Measurements from ENCODE around the gene TTYH3. TPM values are rescaled to one million over a fixed set of nuclear protein-coding genes. Genes with fewer than 3 reads are reported as not detected.

The TTYH3 gene
- total RNA-seq, 2 donors from 2014 or later, result 7.0 to 11.1 TPM

- no peak overlapping the region for H3K4me3 ChIP-seq
- no peak overlapping the region for H3K27ac ChIP-seq
- H3K36me3 ChIP-seq, result no peaks in the 10 kb centered on the region
- DNase-seq (ENCODE audit: low spot score), result no peak
- H3K9me3 ChIP-seq, result no peaks in the 10 kb centered on the region
- H3K27me3 ChIP-seq, result no peaks in the 10 kb centered on the region
- peaks cover 0 to 9% of the 10 kb centered on the region in 2 donors for H3K4me1 ChIP-seq
- no peak for TF ChIP-seq CTCF (IDR thresholded peaks at IDR 0.05)
Observed at GRCh38 chr7:2706685-2707126, 74.9 kb downstream of the TTYH3 start.

GRCh38 chr7:2707481-2707880, 75.7 kb downstream of the TTYH3 start:
- Histone ChIP-seq H3K27ac (no peak overlapping the region), H3K4me1 (peaks cover 0 to 15% of the 10 kb centered on the region in 2 donors), H3K4me3 (no peak overlapping the region), H3K9me3 (no peaks in the 10 kb centered on the region), H3K27me3 (no peaks in the 10 kb centered on the region), H3K36me3 (no peaks in the 10 kb centered on the region)
- no peak for TF ChIP-seq CTCF (IDR thresholded peaks at IDR 0.05)
- DNase-seq (ENCODE audit: low spot score), result no peak

GRCh38 chr7:2708041-2708440, 76.3 kb downstream of the TTYH3 start:
- TF ChIP-seq CTCF (IDR thresholded peaks at IDR 0.05), result no peak
- no peaks in the 10 kb centered on the region for H3K36me3 ChIP-seq
- no peak overlapping the region for H3K4me3 ChIP-seq
- H3K27ac ChIP-seq, result no peak overlapping the region
- no peaks in the 10 kb centered on the region for H3K9me3 ChIP-seq
- H3K27me3 ChIP-seq, result no peaks in the 10 kb centered on the region
- peaks cover 0 to 20% of the 10 kb centered on the region in 2 donors for H3K4me1 ChIP-seq
- DNase-seq (ENCODE audit: low spot score), result no peak

GRCh38 chr7:2708547-2709310, 76.9 kb downstream of the TTYH3 start:
- H3K36me3 ChIP-seq, result no peaks in the 10 kb centered on the region
- DNase-seq (ENCODE audit: low spot score), result no peak
- H3K4me1 ChIP-seq, result peaks cover 0 to 25% of the 10 kb centered on the region in 2 donors
- no peaks in the 10 kb centered on the region for H3K27me3 ChIP-seq
- H3K4me3 ChIP-seq, result no peak overlapping the region
- no peaks in the 10 kb centered on the region for H3K9me3 ChIP-seq
- no peak overlapping the region for H3K27ac ChIP-seq
- no peak for TF ChIP-seq CTCF (IDR thresholded peaks at IDR 0.05)

GRCh38 chr7:2709553-2710285, 77.9 kb downstream of the TTYH3 start:
- Histone ChIP-seq H3K36me3 (no peaks in the 10 kb centered on the region), H3K27me3 (no peaks in the 10 kb centered on the region), H3K4me1 (peaks cover 0 to 33% of the 10 kb centered on the region in 2 donors), H3K9me3 (no peaks in the 10 kb centered on the region), H3K4me3 (no peak overlapping the region), H3K27ac (no peak overlapping the region)
- TF ChIP-seq CTCF (IDR thresholded peaks at IDR 0.05), result peak; percentile 73 to 91
- DNase-seq (ENCODE audit: low spot score), result no peak
